ENCODE measurements around the gene AKAP9.
"Not testable (repeated sequence)": the region's sequence is repeated elsewhere in the genome, so short reads cannot be mapped to it uniquely, and the experiment has no call there.

The AKAP9 gene

GRCh38 chr7:91946549-91946948, 5.9 kb downstream of the AKAP9 start:
- DNase-seq = no peak

DNA sequence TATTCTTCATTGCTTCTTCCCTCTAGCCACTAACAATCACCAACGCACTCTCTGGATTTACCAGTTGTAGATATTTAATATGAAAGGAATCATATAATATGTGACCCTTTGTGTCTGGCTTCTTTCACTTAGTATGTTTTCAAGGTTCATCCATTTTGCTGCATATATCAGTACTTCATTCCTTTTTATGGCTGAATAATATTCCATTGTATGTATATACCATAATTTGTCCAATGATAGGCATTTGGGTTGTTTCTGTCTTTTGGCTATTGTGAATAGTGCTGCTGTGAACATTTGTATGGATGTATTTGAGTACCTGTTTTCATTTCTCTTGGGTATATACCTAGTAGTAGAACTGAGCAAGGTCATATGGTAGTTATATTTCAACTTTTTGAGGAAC, 7.3 kb downstream of the AKAP9 start:
- DNase-seq = no peak

DNA sequence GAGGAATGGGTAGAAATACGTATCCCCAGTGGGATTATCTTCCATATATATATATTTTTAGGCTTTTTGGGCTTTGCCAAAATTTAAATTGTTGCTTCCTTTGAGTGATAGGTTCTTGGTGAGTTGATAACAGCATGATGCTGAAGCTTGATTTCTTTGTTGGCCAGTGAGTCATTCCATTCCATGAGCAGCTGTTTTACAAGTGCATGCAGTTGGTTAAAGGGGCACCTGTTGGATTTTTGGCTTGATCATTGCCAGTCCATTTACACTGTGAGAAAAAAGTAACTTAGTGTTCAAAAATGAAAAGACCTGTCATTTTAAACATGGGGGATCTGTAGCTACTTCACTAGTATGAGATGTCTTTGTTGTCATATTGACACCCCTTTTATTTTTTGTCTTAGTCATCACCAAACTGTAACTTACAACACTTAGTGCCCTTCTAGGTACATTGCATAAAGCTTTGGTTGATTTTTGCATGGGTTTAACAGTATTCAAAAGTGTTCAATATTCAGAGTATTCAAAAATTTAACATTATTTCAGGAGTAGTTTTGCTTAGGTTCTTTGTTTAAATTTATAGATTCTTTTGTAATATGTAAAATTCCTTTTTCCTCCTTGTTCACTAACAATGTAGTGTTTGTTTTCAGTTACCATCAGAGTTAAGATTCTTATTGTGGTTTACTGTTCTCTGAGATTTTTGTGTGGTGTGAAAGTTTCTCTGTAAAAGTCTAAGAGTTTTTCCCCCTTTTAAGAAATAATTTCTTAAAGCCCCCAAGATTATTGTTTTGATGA, 8.8 kb downstream of the AKAP9 start:
- DNase-seq = peak; percentile 8

DNA sequence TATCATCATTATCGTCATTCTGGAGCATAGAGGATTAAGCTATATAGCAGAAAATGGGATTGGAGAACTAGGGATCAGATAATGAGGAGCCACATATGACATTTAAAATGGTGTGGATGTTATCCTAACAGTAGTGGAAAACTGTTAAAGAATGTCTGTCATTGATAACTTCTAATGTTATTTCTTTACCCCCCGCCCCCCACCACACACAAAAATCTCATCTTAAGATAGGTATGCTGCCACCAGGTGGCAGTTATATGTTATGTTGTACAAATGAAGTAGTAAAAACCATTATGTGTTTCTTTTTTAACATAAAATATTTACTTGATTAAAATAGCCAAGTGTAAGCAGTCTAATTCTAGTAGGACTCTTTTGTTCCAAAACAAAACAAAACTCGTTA, 13.0 kb downstream of the AKAP9 start:
- DNase-seq = peak; percentile 24

- not testable (repeated sequence) for DNase-seq
These were observed 15.8 kb downstream of the AKAP9 start for GRCh38 chr7:91956464-91956863.

DNA sequence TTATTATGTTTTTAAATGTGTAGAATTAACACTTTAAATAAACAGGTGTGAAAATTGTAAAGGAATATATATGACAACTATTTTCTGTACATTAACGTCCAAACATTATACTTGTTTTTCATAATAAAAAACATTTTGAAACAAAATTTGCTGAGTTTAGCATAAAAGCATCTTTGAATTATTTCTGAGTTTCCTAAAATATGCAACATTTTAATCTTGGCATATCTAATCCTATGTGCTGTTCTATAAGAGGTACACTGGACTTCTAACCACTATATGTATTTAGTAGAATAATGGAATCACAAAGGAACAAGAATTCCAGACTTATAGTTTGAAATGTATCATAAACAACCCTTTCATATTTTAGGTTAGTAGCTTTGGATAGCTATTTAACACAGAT, 16.6 kb downstream of the AKAP9 start:
- DNase-seq = no peak

GRCh38 chr7:91957823-91958222, 17.2 kb downstream of the AKAP9 start:
- no peak for DNase-seq

- no peak for DNase-seq
These were observed 18.4 kb downstream of the AKAP9 start for GRCh38 chr7:91959023-91959422.

- DNase-seq = no peak
These were observed 21.2 kb downstream of the AKAP9 start for GRCh38 chr7:91961816-91962215.

DNA sequence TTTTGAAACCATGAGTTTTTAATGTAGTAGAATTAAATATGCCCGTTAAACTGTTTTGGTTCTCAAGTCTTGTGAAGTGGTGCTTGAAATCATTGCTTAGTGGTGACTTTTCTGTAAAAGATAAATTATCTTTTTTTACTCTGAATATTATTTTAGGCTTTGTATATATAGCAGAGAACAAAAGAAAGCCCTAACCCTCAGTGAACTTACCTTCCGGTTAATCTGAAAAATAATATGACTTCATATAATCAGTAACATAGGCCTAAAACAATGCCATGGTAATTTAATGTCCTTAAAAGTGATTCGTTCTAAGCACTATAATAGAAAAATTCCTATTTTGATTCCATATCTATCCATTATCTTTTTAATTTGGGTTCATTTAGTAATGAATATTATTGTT, 21.8 kb downstream of the AKAP9 start:
- no peak for DNase-seq

- not testable (repeated sequence) for DNase-seq
These were observed 26.9 kb downstream of the AKAP9 start for GRCh38 chr7:91967513-91967912.

GRCh38 chr7:91973639-91974038, 33.0 kb downstream of the AKAP9 start:
- no peak for DNase-seq

- DNase-seq = peak; percentile 4
These were observed 33.4 kb downstream of the AKAP9 start for GRCh38 chr7:91974066-91974465.

- DNase-seq = no peak
These were observed 36.1 kb downstream of the AKAP9 start for GRCh38 chr7:91976743-91977142.

DNA sequence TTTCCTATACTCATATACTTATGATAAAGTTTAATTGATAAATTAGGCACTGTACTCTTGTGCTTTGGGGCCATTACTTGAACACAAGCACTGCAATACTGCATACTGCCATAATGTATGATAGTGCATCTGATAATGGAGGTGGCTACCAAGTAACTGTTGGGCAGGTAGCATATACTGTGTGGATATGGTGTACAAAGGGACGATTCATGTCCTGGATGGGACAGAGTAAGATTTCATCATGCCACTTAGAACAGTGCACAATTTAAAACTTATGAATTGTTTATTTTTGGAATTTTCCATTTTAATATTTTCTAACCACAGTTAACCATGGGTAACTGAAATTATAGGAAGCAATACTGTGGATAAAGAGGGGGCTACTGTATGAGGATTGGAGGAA, 38.9 kb downstream of the AKAP9 start:
- no peak for DNase-seq

GRCh38 chr7:91982352-91982751, 41.7 kb downstream of the AKAP9 start:
- DNase-seq = not testable (repeated sequence)

DNA sequence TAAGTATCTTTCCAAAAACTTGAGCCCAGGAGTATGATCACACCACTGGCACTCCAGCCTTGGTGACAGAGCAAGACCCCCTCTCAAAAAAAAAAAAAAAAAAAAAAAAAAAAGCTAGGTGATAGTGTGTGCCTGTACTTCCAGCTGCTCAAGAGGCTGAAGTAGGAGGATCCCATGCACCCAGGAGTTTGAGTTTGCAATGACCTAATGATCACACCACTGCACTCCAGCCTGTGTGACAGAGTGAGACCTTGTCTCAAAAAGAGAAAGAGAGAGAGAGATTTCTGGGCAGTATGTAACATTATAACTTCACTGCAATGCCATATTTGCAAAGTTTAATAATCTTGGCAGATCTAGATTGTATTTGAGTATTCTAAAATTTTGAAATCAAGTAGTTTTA, 47.6 kb downstream of the AKAP9 start:
- no peak for DNase-seq

GRCh38 chr7:91993976-91994375, 53.3 kb downstream of the AKAP9 start:
- DNase-seq = no peak

- no peak for DNase-seq
These were observed 54.9 kb downstream of the AKAP9 start for GRCh38 chr7:91995391-91996105.

DNA sequence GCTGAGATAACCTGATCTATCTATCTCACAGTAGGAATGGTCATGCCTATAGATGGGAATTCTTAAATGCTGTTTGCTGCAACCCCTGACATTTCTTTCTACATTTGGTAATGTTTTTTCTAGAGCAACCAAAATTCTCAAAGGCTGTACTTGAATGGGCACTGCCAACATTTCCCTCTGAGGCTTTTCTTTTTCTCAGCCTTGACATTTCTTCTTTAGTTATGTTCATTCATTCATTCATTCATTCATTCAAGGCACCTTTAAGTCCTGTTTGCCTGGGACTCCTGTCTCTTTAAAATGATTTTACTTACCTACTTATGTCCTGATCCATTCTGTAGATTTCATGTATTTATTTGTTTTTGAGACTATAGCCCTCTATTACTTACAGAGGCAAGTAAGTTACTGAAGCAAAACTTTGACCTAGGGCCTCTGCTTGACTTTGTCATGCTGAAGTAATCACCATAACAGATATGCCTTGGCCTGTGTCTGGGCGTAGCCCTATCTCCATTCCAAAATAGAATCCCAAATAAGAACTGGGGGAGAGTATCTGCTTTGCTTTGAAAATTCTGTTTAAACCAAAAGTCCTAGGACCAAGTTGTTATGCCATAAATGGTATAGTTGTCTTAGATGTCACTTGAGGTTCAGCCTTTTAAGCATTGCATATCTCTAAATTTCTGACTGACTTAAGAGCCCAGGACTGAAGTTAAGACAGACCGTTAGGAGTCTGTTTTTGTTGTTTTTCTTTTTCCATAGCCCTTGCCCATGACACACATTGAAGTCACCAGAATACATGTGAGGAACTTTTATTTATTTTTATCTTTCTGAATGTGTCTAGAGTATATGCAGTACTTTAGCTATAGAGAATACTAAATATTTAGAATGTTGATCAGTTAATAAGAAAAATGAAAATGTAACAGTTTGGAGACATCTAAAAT, 59.2 kb downstream of the AKAP9 start:
- DNase-seq = no peak

GRCh38 chr7:92002720-92003119, 62.1 kb downstream of the AKAP9 start:
- DNase-seq = no peak

DNA sequence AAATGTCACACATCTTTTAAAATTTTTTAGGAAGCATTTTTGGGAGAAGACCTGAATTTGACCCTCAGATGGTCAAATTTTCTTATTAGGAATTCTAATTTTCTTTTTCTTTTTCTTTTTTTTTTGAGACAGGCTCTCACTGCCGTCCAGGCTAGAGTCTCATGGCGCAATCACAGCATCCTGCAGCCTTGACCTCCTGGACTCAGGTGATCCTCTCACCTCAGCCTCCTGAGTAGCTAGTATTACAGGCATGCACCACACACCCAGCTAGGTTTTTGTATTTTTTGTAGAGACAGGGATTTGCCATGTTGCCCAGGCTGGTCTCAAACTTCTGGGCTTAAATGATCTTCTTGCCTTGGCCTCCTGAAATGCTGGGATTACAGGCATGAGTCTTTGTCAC, 65.4 kb downstream of the AKAP9 start:
- DNase-seq = no peak

- no peak for DNase-seq
These were observed 69.6 kb downstream of the AKAP9 start for GRCh38 chr7:92010215-92010614.

Data from fibroblast of upper back skin (primary cell).